ENCODE data around the gene FAM20C. TPM values are rescaled to one million over a fixed set of nuclear protein-coding genes. Genes with fewer than 3 reads are reported as not detected.

The FAM20C gene
- total and polyA plus RNA-seq, 2 donors (not counting 3 experiments of a cell fraction or from before 2014, with no cell fraction given): 14.2 to 34.5 TPM

- intact Hi-C loops (cut with micrococcal nuclease) (no loop called here), dilution Hi-C loops (cut with MboI; ENCODE audit: extremely low pct_ligation_motif_present, low sequenced_read_pairs) (no loop called here)
- no peaks in the 10 kb centered on the region for H3K79me2 ChIP-seq (ENCODE audit: control insufficient read depth, insufficient read depth, low read length)
- POLR2A ChIA-PET: no interaction called here
- H3K27me3 ChIP-seq (ENCODE audit: control insufficient read depth in 2 of 2, insufficient read depth in 2 of 2, low read length in 2 of 2): no peaks in the 10 kb centered on the region
- TF ChIP-seq GATA2 (IDR thresholded peaks at IDR 0.05; ENCODE audit: insufficient read depth, insufficient read length, low read depth, low read length): no peak
- TF ChIP-seq POLR2AphosphoS5 (IDR thresholded peaks at IDR 0.05; ENCODE audit: insufficient read depth, low read depth, low read length): no peak
- no peak for TF ChIP-seq FOS (IDR thresholded peaks at IDR 0.05; ENCODE audit: borderline replicate concordance, insufficient read depth, low read length)
- TF ChIP-seq JUN (IDR thresholded peaks at IDR 0.05; ENCODE audit: borderline replicate concordance, insufficient read depth, insufficient read length, low read depth): no peak
- TF ChIP-seq CTCF (IDR thresholded peaks at IDR 0.05; ENCODE audit: extremely low read depth in 1 of 2, insufficient read depth in 1 of 2, low read depth in 1 of 2, low read length in 2 of 2): no peak
- no peak for TF ChIP-seq POLR2A (IDR thresholded peaks at IDR 0.05; ENCODE audit: low read depth, low read length)
- TF ChIP-seq EZH2 (IDR thresholded peaks at IDR 0.05; ENCODE audit: borderline replicate concordance, low read depth, low read length, severe bottlenecking): no peak
- TF ChIP-seq MYC (IDR thresholded peaks at IDR 0.05; ENCODE audit: low read depth, low read length): no peak
- no peak for TF ChIP-seq MAX (IDR thresholded peaks at IDR 0.05; ENCODE audit: insufficient read depth, insufficient read length)
- no peak for DNase-seq (ENCODE audit: low read depth, low spot score)
- no peak overlapping the region for H3K27ac ChIP-seq (ENCODE audit: insufficient read depth, low read depth, low read length)
- no peak overlapping the region for H2AFZ ChIP-seq (ENCODE audit: low read depth, low read length)
- H3K9ac ChIP-seq (replicated peaks; ENCODE audit: extremely low read depth, insufficient read depth, low read length): no peak overlapping the region
- no peak overlapping the region for H3K4me3 ChIP-seq (replicated peaks in 1 of 3; ENCODE audit: insufficient read depth in 1 of 3, low read depth in 1 of 3, low read length in 3 of 3)
- BruUV-seq (replicated peaks): no TSS peak
- H3K4me2 ChIP-seq (ENCODE audit: insufficient read depth, low read length): no peak overlapping the region
- no peak for FAIRE-seq
- H3K9me1 ChIP-seq (replicated peaks; ENCODE audit: control insufficient read depth, extremely low read depth, insufficient read depth, low read length): no peaks in the 10 kb centered on the region
- no peaks in the 10 kb centered on the region for H3K36me3 ChIP-seq (ENCODE audit: control insufficient read depth in 2 of 2, extremely low read depth in 1 of 2, insufficient read depth in 2 of 2, low read length in 2 of 2)
- CTCF ChIA-PET: no interaction called here
- no peaks in the 10 kb centered on the region for H3K9me3 ChIP-seq (replicated peaks; ENCODE audit: control insufficient read depth, insufficient read depth, low read length)
- no peaks in the 10 kb centered on the region for H3K4me1 ChIP-seq (ENCODE audit: control insufficient read depth, extremely low read depth, insufficient read depth, low read length)
- H4K20me1 ChIP-seq (replicated peaks; ENCODE audit: control insufficient read depth, extremely low read depth, insufficient read depth, low read length): no peaks in the 10 kb centered on the region
Measured at GRCh38 chr7:299628-300027, 107.3 kb downstream of the FAM20C start.
